NCI-H2196 (cell line): ENCODE data around the gene UBA6.
A peak's percentile ranks its signal among the peaks of the same experiment; 100 is the strongest.
"Not testable (repeated sequence)": the region's sequence is repeated elsewhere in the genome, so short reads cannot be mapped to it uniquely, and the experiment has no call there.

ENCODE experiments used
- DNase-seq: peaks from one replicate; lab custom pipeline; 2025; ENCODE audit not compliant: unreplicated experiment; lab: John Stamatoyannopoulos, UW

Gene UBA6

GRCh38 chr4:67714248-67714583 lies 13.3 kb upstream of the UBA6 start:
- no peak for DNase-seq

- DNase-seq, result no peak
Observed at GRCh38 chr4:67713529-67714247, 12.7 kb upstream of the UBA6 start.

- no peak for DNase-seq
Observed at GRCh38 chr4:67712650-67713528, 11.9 kb upstream of the UBA6 start.

- DNase-seq, result no peak
Observed at GRCh38 chr4:67712000-67712625, 11.2 kb upstream of the UBA6 start.

GRCh38 chr4:67706682-67707081 lies 5.7 kb upstream of the UBA6 start:
- DNase-seq, result not testable (repeated sequence)

- no peak for DNase-seq
Observed at GRCh38 chr4:67704843-67705242, 3.9 kb upstream of the UBA6 start.

GRCh38 chr4:67702166-67702565 lies 1.2 kb upstream of the UBA6 start:
- no peak for DNase-seq

GRCh38 chr4:67701517-67701850 lies 529 bp upstream of the UBA6 start:
- peak; percentile 20 for DNase-seq

GRCh38 chr4:67700116-67700737 lies 728 bp downstream of the UBA6 start:
- DNase-seq, result no peak

GRCh38 chr4:67699603-67700002 lies 1.4 kb downstream of the UBA6 start:
- DNase-seq, result no peak

GRCh38 chr4:67697860-67698687 lies 2.9 kb downstream of the UBA6 start:
- DNase-seq, result no peak

- DNase-seq, result no peak
Observed at GRCh38 chr4:67696061-67696460, 4.9 kb downstream of the UBA6 start.

- no peak for DNase-seq
Observed at GRCh38 chr4:67694662-67695061, 6.3 kb downstream of the UBA6 start.

GRCh38 chr4:67691328-67691727 lies 9.6 kb downstream of the UBA6 start:
- DNase-seq, result no peak

- DNase-seq, result no peak
Observed at GRCh38 chr4:67687636-67688035, 13.3 kb downstream of the UBA6 start.

GRCh38 chr4:67685532-67685859 lies 15.5 kb downstream of the UBA6 start:
- DNase-seq, result no peak

GRCh38 chr4:67684839-67685531 lies 16.0 kb downstream of the UBA6 start:
- no peak for DNase-seq

- no peak for DNase-seq
Observed at GRCh38 chr4:67682266-67682665, 18.7 kb downstream of the UBA6 start.

- no peak for DNase-seq
Observed at GRCh38 chr4:67680581-67681222, 20.3 kb downstream of the UBA6 start.

- no peak for DNase-seq
Observed at GRCh38 chr4:67678612-67679011, 22.3 kb downstream of the UBA6 start.
